H1 (cell line): ENCODE measurements around the gene PDK1. TPM values are rescaled to one million over a fixed set of nuclear protein-coding genes. Genes with fewer than 3 reads are reported as not detected.

ENCODE experiments used
- CHD2 ChIP-seq: IDR thresholded peaks from 2 replicates; pipeline ENCODE4 v1.6.1; 2012; ENCODE audit warnings: low read length, improper control_type of control experiment
- GTF2F1 ChIP-seq: IDR thresholded peaks from 2 replicates; pipeline ENCODE4 v1.6.1; 2012; ENCODE audit warnings: low read depth, low read length, improper control_type of control experiment, borderline replicate concordance
- NRF1 ChIP-seq: IDR thresholded peaks from 2 replicates; pipeline ENCODE4 v1.6.1; 2011; ENCODE audit warnings: mild to moderate bottlenecking, low read depth, low read length, improper control_type of control experiment
- POLR2AphosphoS5 ChIP-seq: IDR thresholded peaks from 2 replicates; pipeline ENCODE4 v1.6.1; 2011; ENCODE audit warnings: low read depth, low read length
- SIRT6 ChIP-seq: IDR thresholded peaks from one replicate; pipeline ENCODE4 v1.7.1; 2012; ENCODE audit warnings: low read length, inconsistent platforms
- polyA plus RNA-seq, 7 experiments: library from polyadenylated mRNA; depleted of rRNA in 3 of 7; stranded (reverse) in 5 of 7; unstranded in 2 of 7; fragments of >200 nt in 5 of 7; fragments of 200-250 nt in 2 of 7; gene quantifications; 1 replicate in 5 of 7; 2 replicates in 1 of 7; 4 replicates in 1 of 7; pipeline versions ENCODE4 v1.2.1 to v1.2.3, GENCODE V29; 2011 to 2013; ENCODE audit warnings: missing spikeins in 2 of 7, mixed read lengths in 2 of 7
- total RNA-seq: library from RNA; stranded (reverse); fragmentation: NEBNext Ultra II Directional; extraction: Animal tissue kit (Norgen Biotek cat#: 25700); gene quantifications from 2 replicates; pipeline ENCODE4 v1.2.1, GENCODE V29; 2021

Gene PDK1
- total and polyA plus RNA-seq, 2 of the 8 experiments (the other 6 are each of a cell fraction or from before 2014, with no cell fraction given) = 18.2 to 21.9 TPM

DNA sequence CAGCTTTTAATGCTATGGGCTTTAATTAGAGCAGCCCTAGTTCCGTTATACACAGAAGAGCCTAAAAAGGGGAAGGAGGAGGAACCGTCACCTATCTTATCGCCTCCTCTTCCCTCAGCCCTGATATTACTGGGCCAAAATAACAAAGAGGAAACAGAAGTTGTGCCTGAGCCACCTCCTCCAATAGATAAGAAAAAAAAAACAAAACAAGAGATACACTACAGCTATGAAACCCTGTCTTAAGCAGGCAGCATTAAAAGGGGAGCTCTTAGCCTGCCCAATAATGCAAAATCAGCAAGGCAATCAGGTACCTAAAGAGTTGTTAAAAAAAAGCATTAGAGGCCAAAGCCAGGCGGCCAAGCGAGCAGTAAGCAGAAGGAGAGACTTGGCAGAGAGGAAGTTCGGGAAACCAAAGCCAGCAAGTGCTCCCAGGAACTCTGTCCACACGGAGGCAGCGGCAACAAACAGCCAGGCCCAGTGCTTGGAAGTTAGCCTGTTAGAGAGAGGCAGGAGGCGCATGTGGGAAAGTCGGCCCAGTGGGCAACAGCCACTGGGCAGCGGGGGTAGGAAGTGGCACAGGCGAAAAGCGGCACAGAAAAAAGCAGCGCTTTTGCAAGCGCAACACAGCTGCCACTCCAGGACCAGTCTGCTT lies 41.8 kb upstream of the PDK1 start (continued):
- TF ChIP-seq CHD2 = no peak
- TF ChIP-seq GTF2F1 = no peak
- TF ChIP-seq NRF1 = no peak
- no peak for TF ChIP-seq POLR2AphosphoS5
- TF ChIP-seq SIRT6 = no peak
